Fibroblast of the aortic adventitia (primary cell): ENCODE measurements around the gene OSBPL7. TPM values are rescaled to one million over a fixed set of nuclear protein-coding genes. Genes with fewer than 3 reads are reported as not detected.
"Not testable (repeated sequence)": the region's sequence is repeated elsewhere in the genome, so short reads cannot be mapped to it uniquely, and the experiment has no call there.

Source experiments
- DNase-seq: peaks from one replicate; pipeline ENCODE4 v3.0.0-alpha.2; 2010; ENCODE audit warnings: low read depth
- H3K4me3 ChIP-seq: 2 replicates; pipeline ENCODE4 v1.5.1; 2011; ENCODE audit warnings: low read depth, mild to moderate bottlenecking, control low read depth, low read length, moderate library complexity
- CTCF ChIP-seq: IDR thresholded peaks from 2 replicates; pipeline ENCODE4 v1.5.1; 2011; ENCODE audit warnings: mild to moderate bottlenecking, low read length, control low read depth, inconsistent platforms; ENCODE audit not compliant: insufficient read depth
- total RNA-seq: library from RNA; depleted of rRNA; stranded (reverse); fragments of >200 nt; gene quantifications from 2 replicates; pipeline ENCODE4 v1.2.3, GENCODE V29; 2012; ENCODE audit warnings: low replicate concordance

The OSBPL7 gene
- total RNA-seq, 1 donor, result 6.1 TPM

- no peak for DNase-seq
- no peak for TF ChIP-seq CTCF
- no peak overlapping the region for H3K4me3 ChIP-seq
Observed at GRCh38 chr17:47774331-47774730, 47.3 kb downstream of the OSBPL7 start.

GRCh38 chr17:47773649-47774048, 47.9 kb downstream of the OSBPL7 start:
- H3K4me3 ChIP-seq, DNase-seq: not testable (repeated sequence)

GRCh38 chr17:47763913-47764582, 57.5 kb downstream of the OSBPL7 start:
- no peak for DNase-seq
- no peak for TF ChIP-seq CTCF
- H3K4me3 ChIP-seq, result no peak overlapping the region

GRCh38 chr17:47762728-47763127, 58.9 kb downstream of the OSBPL7 start:
- DNase-seq, result no peak
- TF ChIP-seq CTCF, result no peak
- H3K4me3 ChIP-seq, result no peak overlapping the region

- TF ChIP-seq CTCF, result no peak
- no peak overlapping the region for H3K4me3 ChIP-seq
- DNase-seq, result no peak
Observed at GRCh38 chr17:47760409-47761140, 61.0 kb downstream of the OSBPL7 start.

- no peak for DNase-seq
- TF ChIP-seq CTCF, result no peak
Observed at GRCh38 chr17:47757386-47757785, 64.2 kb downstream of the OSBPL7 start.

More at GRCh38 chr17:47757386-47757785, 64.2 kb downstream of the OSBPL7 start:
- H3K4me3 ChIP-seq, result no peak overlapping the region

Other genes with a start within 250 kb of the OSBPL7 start
- gene KPNB1, start 171.9 kb downstream of the OSBPL7 start, total RNA-seq, result 473 and 851 TPM in 2 replicates
- gene TBKBP1, start 127.6 kb downstream of the OSBPL7 start, total RNA-seq, result 7.9 and 9.5 TPM in 2 replicates
- gene TBX21, start 88.6 kb downstream of the OSBPL7 start, total RNA-seq, result not detected in 2 replicates
- gene MRPL10, start 9.7 kb upstream of the OSBPL7 start, total RNA-seq, result 5.8 and 28.0 TPM in 2 replicates
- 0.16 TPM in 1 of 2 replicates, not detected in the other for gene LRRC46, start 9.9 kb upstream of the OSBPL7 start, total RNA-seq
- gene SCRN2, start 19.5 kb upstream of the OSBPL7 start, total RNA-seq, result 14.7 and 20.7 TPM in 2 replicates
- 0.09 TPM in 1 of 2 replicates, not detected in the other for gene SP6, start 29.4 kb upstream of the OSBPL7 start, total RNA-seq
- gene SP2, start 74.4 kb upstream of the OSBPL7 start, total RNA-seq, result 0.08 and 3.7 TPM in 2 replicates
- 44.9 and 198 TPM in 2 replicates for gene PNPO, start 119.8 kb upstream of the OSBPL7 start, total RNA-seq
- gene PRR15L, start 136.1 kb upstream of the OSBPL7 start, total RNA-seq, result not detected in 2 replicates
- gene CDK5RAP3, start 149.3 kb upstream of the OSBPL7 start, total RNA-seq, result 49.5 and 109 TPM in 2 replicates
- gene COPZ2, start 216.0 kb upstream of the OSBPL7 start, total RNA-seq, result 80.5 and 292 TPM in 2 replicates
- gene NFE2L1, start 226.6 kb upstream of the OSBPL7 start, total RNA-seq, result 103 and 413 TPM in 2 replicates